CD4-positive, alpha-beta T cell (primary cell): ENCODE results near the gene NEO1. TPM values are rescaled to one million over a fixed set of nuclear protein-coding genes. Genes with fewer than 3 reads are reported as not detected.
"Not testable (repeated sequence)": the region's sequence is repeated elsewhere in the genome, so short reads cannot be mapped to it uniquely, and the experiment has no call there.

Experiments
- ATAC-seq: fragments of 200-7000 bp; cut with Tn5 transposase; one replicate; pipeline ENCODE4 v1.10.0; 2022; ENCODE audit warnings: mild to moderate bottlenecking; ENCODE audit not compliant: poor library complexity
- CTCF ChIA-PET: fragments of 350-600 bp; sonication (Branson Sonifier 250); formaldehyde crosslinking; loops from one replicate; lab custom pipeline; 2021; ENCODE audit warnings: antibody characterized with exemption, inconsistent platforms; lab: Charles Lee
- POLR2A ChIA-PET: fragments of 350-600 bp; sonication (Branson Sonifier 250); formaldehyde crosslinking; loops from one replicate; lab custom pipeline; 2021; ENCODE audit warnings: antibody characterized with exemption, inconsistent platforms; lab: Charles Lee
- DNase-seq, 14 experiments: peaks; one replicate each; pipeline ENCODE4 v3.0.0-alpha.2; 2013 to 2020; ENCODE audit warnings: mixed read lengths in 2 of 14
- H3K27ac ChIP-seq, 2 donors: one replicate each; pipeline versions ENCODE4 v1.5.1 to v1.7.0; 2013; ENCODE audit warnings: low read length in 2 of 2, low read depth in 1 of 2, mild to moderate bottlenecking in 1 of 2
- H3K27me3 ChIP-seq, 2 experiments: 1 replicate in 1 of 2; 2 replicates in 1 of 2; pipeline versions ENCODE4 v1.6.1 to v1.7.0; 2013; ENCODE audit warnings: low read length in 2 of 2, control low read depth in 1 of 2, mild to moderate bottlenecking in 1 of 2, moderate library complexity in 1 of 2; ENCODE audit not compliant: insufficient read depth in 2 of 2, control insufficient read depth in 1 of 2
- H3K36me3 ChIP-seq: one replicate; pipeline ENCODE4 v1.6.1; 2013; ENCODE audit warnings: low read length, control low read depth; ENCODE audit not compliant: insufficient read depth
- H3K4me1 ChIP-seq: one replicate; pipeline ENCODE4 v1.6.1; 2013; ENCODE audit warnings: low read length, control low read depth; ENCODE audit not compliant: insufficient read depth
- H3K4me3 ChIP-seq: one replicate; pipeline ENCODE4 v1.5.1; 2013; ENCODE audit warnings: mild to moderate bottlenecking, low read length, moderate library complexity
- H3K9me3 ChIP-seq, 2 experiments: 1 replicate in 1 of 2; 2 replicates in 1 of 2; pipeline versions ENCODE4 v1.6.1 to v1.7.0; 2013; ENCODE audit warnings: low read length in 2 of 2, mild to moderate bottlenecking in 2 of 2, control low read depth in 1 of 2, moderate library complexity in 1 of 2; ENCODE audit not compliant: control insufficient read depth in 1 of 2, insufficient read depth in 1 of 2
- H3K27ac Mint-ChIP-seq: one replicate; pipeline ENCODE4 v1.8.0; 2020; ENCODE audit warnings: mixed read lengths
- H3K27me3 Mint-ChIP-seq: one replicate; pipeline ENCODE4 v1.8.0; 2021; ENCODE audit warnings: mixed read lengths
- H3K36me3 Mint-ChIP-seq: one replicate; pipeline ENCODE4 v1.8.0; 2021; ENCODE audit warnings: low read depth, mixed read lengths
- H3K4me1 Mint-ChIP-seq: one replicate; pipeline ENCODE4 v1.8.0; 2021; ENCODE audit warnings: low read depth, mixed read lengths
- H3K4me3 Mint-ChIP-seq: one replicate; pipeline ENCODE4 v1.8.0; 2020; ENCODE audit warnings: mild to moderate bottlenecking, mixed read lengths
- H3K9me3 Mint-ChIP-seq: one replicate; pipeline ENCODE4 v1.8.0; 2020; ENCODE audit warnings: mixed read lengths
- CTCF ChIP-seq: fragments of 200-600 bp; IDR thresholded peaks from one replicate; pipeline ENCODE4 v1.8.0; 2022; ENCODE audit warnings: antibody characterized with exemption, mild to moderate bottlenecking
- intact Hi-C, 2 experiments: fragments of 100-400 bp; cut with DNase I in 1 of 2; cut with micrococcal nuclease in 1 of 2; formaldehyde crosslinking; loops; one replicate each; pipeline versions ENCODE4 v1.15.1 to v1.9.0; 2023 to 2025; cut with DNase I, micrococcal nuclease
- total RNA-seq, 174 experiments: library from RNA in 2 of 174; stranded (reverse) in 2 of 174; gene quantifications; one replicate each; pipeline ENCODE4 v1.2.3 and lab custom pipeline; 2021 to 2026

The NEO1 gene
- total RNA-seq, 2 experiments from 2014 or later = 6.0 to 8.0 TPM

GRCh38 chr15:73210630-73211029, 158.4 kb downstream of the NEO1 start:
- CTCF ChIA-PET = no interaction called here
- Histone ChIP-seq H3K9me3 (no peaks in the 10 kb centered on the region), H3K4me3 (no peak overlapping the region), H3K27ac (no peak overlapping the region), H3K36me3 (no peaks in the 10 kb centered on the region), H3K4me1 (no peaks in the 10 kb centered on the region), H3K27me3 (no peaks in the 10 kb centered on the region)
- no peaks in the 10 kb centered on the region for H3K4me1 Mint-ChIP-seq
- DNase-seq = no peak
- intact Hi-C loops = no loop called here
- no peaks in the 10 kb centered on the region for H3K9me3 Mint-ChIP-seq
- H3K27ac Mint-ChIP-seq = no peak overlapping the region
- peaks cover 20% of the 10 kb centered on the region for H3K36me3 Mint-ChIP-seq
- no peak for ATAC-seq
- no peaks in the 10 kb centered on the region for H3K27me3 Mint-ChIP-seq
- H3K4me3 Mint-ChIP-seq = no peak overlapping the region
- POLR2A ChIA-PET = no interaction called here
- no peak for TF ChIP-seq CTCF

GRCh38 chr15:73212424-73212823, 160.2 kb downstream of the NEO1 start:
- intact Hi-C loops = no loop called here
- ChIA-PET POLR2A (no interaction called here), CTCF (no interaction called here)

GRCh38 chr15:73221450-73221849, 169.2 kb downstream of the NEO1 start:
- H3K9me3 Mint-ChIP-seq, ATAC-seq, H3K4me1 Mint-ChIP-seq, H3K27me3 ChIP-seq, H3K27me3 Mint-ChIP-seq, H3K4me3 Mint-ChIP-seq, H3K4me1 ChIP-seq, POLR2A ChIA-PET, H3K9me3 ChIP-seq, H3K4me3 ChIP-seq, H3K36me3 ChIP-seq, intact Hi-C loops, H3K27ac Mint-ChIP-seq, CTCF ChIA-PET, H3K27ac ChIP-seq: not testable (repeated sequence)
- peaks cover 30% of the 10 kb centered on the region for H3K36me3 Mint-ChIP-seq
- DNase-seq = peak in 2 of 14 experiments; percentile 10 to 17

More at GRCh38 chr15:73212424-73212823, 160.2 kb downstream of the NEO1 start:
- TF ChIP-seq CTCF = no peak
- Histone ChIP-seq H3K4me3 (no peak overlapping the region), H3K27ac (no peak overlapping the region), H3K27me3 (no peaks in the 10 kb centered on the region), H3K36me3 (no peaks in the 10 kb centered on the region), H3K9me3 (no peaks in the 10 kb centered on the region), H3K4me1 (no peaks in the 10 kb centered on the region)
- no peaks in the 10 kb centered on the region for H3K4me1 Mint-ChIP-seq
- H3K27me3 Mint-ChIP-seq = no peaks in the 10 kb centered on the region
- DNase-seq (no peak), ATAC-seq (no peak)
- H3K36me3 Mint-ChIP-seq = peaks cover 17% of the 10 kb centered on the region
- H3K4me3 Mint-ChIP-seq = no peak overlapping the region
- H3K27ac Mint-ChIP-seq = no peak overlapping the region
- H3K9me3 Mint-ChIP-seq = no peaks in the 10 kb centered on the region

GRCh38 chr15:73225358-73226015, 173.2 kb downstream of the NEO1 start:
- H3K4me1 ChIP-seq = no peaks in the 10 kb centered on the region
- Mint-ChIP-seq H3K9me3 (peaks cover 4% of the 10 kb centered on the region), H3K27ac (no peak overlapping the region), H3K4me1 (no peaks in the 10 kb centered on the region), H3K36me3 (peaks cover 32% of the 10 kb centered on the region), H3K27me3 (no peaks in the 10 kb centered on the region), H3K4me3 (no peak overlapping the region)
- H3K9me3 ChIP-seq = peaks cover 4 to 7% of the 10 kb centered on the region in 2 experiments
- no peaks in the 10 kb centered on the region for H3K36me3 ChIP-seq
- peak; percentile 65 for ATAC-seq
- H3K27me3 ChIP-seq = no peaks in the 10 kb centered on the region
- ChIA-PET POLR2A (interaction anchor here (1.4 kb wide), 1 partner anchor 19 kb away, joined by 3 read pairs; no protein-coding TSS in a partner anchor), CTCF (no interaction called here)
- no peak for TF ChIP-seq CTCF
- H3K27ac ChIP-seq = no peak overlapping the region
- no peak overlapping the region for H3K4me3 ChIP-seq
- peak in 9 of 14 experiments; percentile 0 to 56 (median 31) for DNase-seq
- intact Hi-C loops = no loop called here
